A549 treated with Mapracorat at 1 μM for 4 hours (cell line): ENCODE data around the gene PNCK. TPM values are rescaled to one million over a fixed set of nuclear protein-coding genes. Genes with fewer than 3 reads are reported as not detected.

ENCODE experiments used
- total RNA-seq: library from RNA; stranded (reverse); fragments of 200-300 nt; extraction: Qiagen RNA extraction; gene quantifications from 5 replicates; pipeline ENCODE4 v1.2.3, GENCODE V29; 2022

PNCK gene
- 0.12 to 0.60 TPM (median 0.23 TPM) in 4 of 5 replicates, not detected in the other for total RNA-seq

DNA sequence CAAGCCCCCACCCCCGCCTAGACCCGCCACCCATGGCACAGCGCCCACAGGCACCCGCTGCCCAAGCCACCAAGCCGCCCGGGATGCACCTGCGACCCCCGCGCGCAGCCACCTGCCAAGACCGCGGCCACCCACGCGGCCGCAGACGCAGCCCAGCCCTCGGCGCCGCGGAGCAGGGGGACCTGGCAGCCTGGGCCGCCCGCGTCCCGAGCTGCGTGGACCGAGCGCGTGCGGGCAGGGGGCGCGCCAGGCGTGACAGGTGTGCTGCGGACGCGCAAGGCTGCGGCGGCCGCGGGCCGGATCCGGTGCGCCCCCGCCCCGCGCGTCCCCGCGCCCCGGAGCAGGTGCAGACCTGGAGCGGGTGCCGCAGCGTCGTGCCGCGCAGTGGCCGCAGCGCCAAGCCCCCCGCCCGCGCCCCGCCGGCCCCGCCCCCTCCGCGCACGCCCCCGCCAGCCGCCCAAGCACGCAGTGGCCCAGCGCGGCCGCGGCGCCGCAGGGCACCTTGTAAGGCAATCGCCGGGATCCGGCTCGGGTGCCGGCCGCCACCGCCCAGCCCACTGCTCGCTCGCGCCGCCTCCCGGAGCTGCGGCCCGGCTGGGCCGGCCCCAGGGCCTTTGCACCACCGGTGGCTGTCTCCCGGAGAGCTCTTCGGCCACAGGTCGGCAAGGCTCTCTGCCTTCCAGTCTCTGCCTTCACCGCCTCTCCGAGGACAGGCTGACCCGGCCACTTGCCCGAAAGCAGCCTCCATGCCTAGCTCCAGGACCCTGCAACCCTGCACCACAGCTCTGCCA, at the start of gene PNCK:
PNCK (minus strand) TSS at position 386 of the 791 bp plus-strand sequence. CDS start 737 bp downstream, outside the sequence.

DNA sequence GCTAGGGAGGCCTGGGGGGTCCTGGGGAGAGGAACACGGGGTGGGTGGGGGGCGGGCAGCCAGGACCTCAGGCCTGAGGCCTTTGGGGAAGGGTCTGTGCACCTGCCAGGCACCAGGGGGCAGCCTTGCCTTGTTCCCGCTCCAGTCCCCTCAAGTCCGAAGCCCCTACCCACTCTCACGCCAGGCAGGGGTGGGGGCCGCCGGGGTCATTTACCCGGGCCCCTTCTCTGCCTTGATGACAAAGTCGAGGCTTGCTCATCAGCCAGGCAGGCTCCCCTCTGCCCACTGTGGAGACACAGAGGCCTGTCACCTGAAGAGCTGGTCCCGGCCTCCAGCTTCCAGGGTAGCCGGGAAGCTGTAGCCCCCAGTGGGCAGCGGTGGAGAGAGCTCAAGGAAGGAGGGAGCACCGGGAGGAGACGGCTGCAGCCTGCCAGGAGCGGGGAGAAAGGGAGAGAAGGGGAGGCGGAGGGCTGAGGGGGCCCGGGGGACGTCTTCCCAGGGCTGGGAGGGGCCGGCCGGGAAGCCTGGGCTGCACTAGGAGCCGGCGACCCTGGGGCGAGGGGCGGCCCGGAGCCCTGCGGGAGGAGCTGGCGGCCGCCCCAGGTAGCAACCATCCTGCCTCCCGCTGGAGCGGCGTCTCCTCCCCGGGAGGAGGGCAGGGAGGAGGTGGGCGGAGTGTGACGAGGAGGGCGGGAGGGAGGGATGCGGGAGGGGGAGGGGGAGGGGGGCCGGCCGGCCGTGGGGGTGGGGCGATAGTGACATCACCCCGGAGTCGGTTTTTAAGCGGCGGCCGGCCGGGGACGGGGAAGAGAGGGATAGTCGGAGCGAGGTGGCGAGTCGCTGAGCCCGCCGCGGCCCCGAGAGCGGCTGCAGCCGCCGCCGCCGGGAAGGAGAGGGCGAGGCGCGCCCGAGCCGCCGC, 13.8 kb upstream of the PNCK start, which contains the start of gene SLC6A8:
SLC6A8 (plus strand) TSS at position 806 of the 919 bp plus-strand sequence. CDS start 649 bp downstream, outside the sequence.

GRCh38 chrX:153646620-153647373, 26.8 kb downstream of the PNCK start, which contains the start of gene DUSP9:
TSS of gene DUSP9 (plus strand) at chrX:153647203. CDS start at chrX:153647954, 751 bp downstream.

Other genes with a start within 250 kb of the PNCK start
- 0.96 to 1.7 TPM (median 1.3 TPM) in 5 replicates for gene TREX2, start 227.8 kb downstream of the PNCK start, total RNA-seq
- 48.5 to 54.8 TPM (median 50.7 TPM) in 5 replicates for gene HAUS7, start 203.2 kb downstream of the PNCK start, total RNA-seq
- 0.07 to 0.08 TPM in 2 of 5 replicates, not detected in the others for gene BGN, start 178.8 kb downstream of the PNCK start, total RNA-seq
- 0.06 to 0.14 TPM (median 0.10 TPM) in 5 replicates for gene ATP2B3, start 156.2 kb downstream of the PNCK start, total RNA-seq
- gene CCNQ, start 74.7 kb downstream of the PNCK start, total RNA-seq: 42.8 to 61.8 TPM (median 59.8 TPM) in 5 replicates
- gene DUSP9, start 26.6 kb downstream of the PNCK start, total RNA-seq: 0.89 to 1.9 TPM (median 1.4 TPM) in 5 replicates
- 9.7 to 13.5 TPM (median 12.0 TPM) in 5 replicates for gene SLC6A8, start 14.1 kb upstream of the PNCK start, total RNA-seq
- 352 to 443 TPM (median 371 TPM) in 5 replicates for gene BCAP31, start 50.6 kb upstream of the PNCK start, total RNA-seq
- gene ABCD1, start 51.0 kb upstream of the PNCK start, total RNA-seq: 2.8 to 4.1 TPM (median 4.1 TPM) in 5 replicates
- gene PLXNB3, start 90.4 kb upstream of the PNCK start, total RNA-seq: 2.1 to 4.7 TPM (median 3.3 TPM) in 5 replicates
- 0.36 to 0.48 TPM in 2 of 5 replicates, not detected in the others for gene SRPK3, start 107.2 kb upstream of the PNCK start, total RNA-seq
- gene IDH3G, start 120.6 kb upstream of the PNCK start, total RNA-seq: 60.5 to 64.9 TPM (median 61.8 TPM) in 5 replicates
- gene SSR4, start 120.9 kb upstream of the PNCK start, total RNA-seq: 383 to 440 TPM (median 400 TPM) in 5 replicates
- gene PDZD4, start 156.7 kb upstream of the PNCK start, total RNA-seq: 2.9 to 4.3 TPM (median 3.7 TPM) in 5 replicates
- 16.6 to 21.9 TPM (median 18.2 TPM) in 5 replicates for gene L1CAM, start 212.4 kb upstream of the PNCK start, total RNA-seq
- 0.11 to 0.22 TPM in 2 of 5 replicates, not detected in the others for gene AVPR2, start 230.9 kb upstream of the PNCK start, total RNA-seq